HFF-Myc (cell line): ENCODE measurements around the gene MAPKAPK2.

Source experiments
- DNase-seq: peaks from one replicate; pipeline ENCODE4 v3.0.0-alpha.2; 2011; ENCODE audit warnings: low read depth; ENCODE audit errors: extremely low read depth
- H3K4me3 ChIP-seq: replicated peaks from 2 replicates; pipeline ENCODE4 v1.5.1; 2011; ENCODE audit warnings: low read depth, mild to moderate bottlenecking, control low read depth, low read length
- TF ChIP-seq, protein P1 (sequence below): IDR thresholded peaks from 2 replicates; pipeline ENCODE4 v1.5.1; 2012; ENCODE audit warnings: mild to moderate bottlenecking, low read depth, low read length, control low read depth; ENCODE audit errors: missing control alignments

The MAPKAPK2 gene

GRCh38 chr1:206693592-206693991, 8.9 kb downstream of the MAPKAPK2 start:
- DNase-seq: no peak
- H3K4me3 ChIP-seq: no peak overlapping the region
- TF ChIP-seq, protein P1, sequence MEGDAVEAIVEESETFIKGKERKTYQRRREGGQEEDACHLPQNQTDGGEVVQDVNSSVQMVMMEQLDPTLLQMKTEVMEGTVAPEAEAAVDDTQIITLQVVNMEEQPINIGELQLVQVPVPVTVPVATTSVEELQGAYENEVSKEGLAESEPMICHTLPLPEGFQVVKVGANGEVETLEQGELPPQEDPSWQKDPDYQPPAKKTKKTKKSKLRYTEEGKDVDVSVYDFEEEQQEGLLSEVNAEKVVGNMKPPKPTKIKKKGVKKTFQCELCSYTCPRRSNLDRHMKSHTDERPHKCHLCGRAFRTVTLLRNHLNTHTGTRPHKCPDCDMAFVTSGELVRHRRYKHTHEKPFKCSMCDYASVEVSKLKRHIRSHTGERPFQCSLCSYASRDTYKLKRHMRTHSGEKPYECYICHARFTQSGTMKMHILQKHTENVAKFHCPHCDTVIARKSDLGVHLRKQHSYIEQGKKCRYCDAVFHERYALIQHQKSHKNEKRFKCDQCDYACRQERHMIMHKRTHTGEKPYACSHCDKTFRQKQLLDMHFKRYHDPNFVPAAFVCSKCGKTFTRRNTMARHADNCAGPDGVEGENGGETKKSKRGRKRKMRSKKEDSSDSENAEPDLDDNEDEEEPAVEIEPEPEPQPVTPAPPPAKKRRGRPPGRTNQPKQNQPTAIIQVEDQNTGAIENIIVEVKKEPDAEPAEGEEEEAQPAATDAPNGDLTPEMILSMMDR: no peak

DNA sequence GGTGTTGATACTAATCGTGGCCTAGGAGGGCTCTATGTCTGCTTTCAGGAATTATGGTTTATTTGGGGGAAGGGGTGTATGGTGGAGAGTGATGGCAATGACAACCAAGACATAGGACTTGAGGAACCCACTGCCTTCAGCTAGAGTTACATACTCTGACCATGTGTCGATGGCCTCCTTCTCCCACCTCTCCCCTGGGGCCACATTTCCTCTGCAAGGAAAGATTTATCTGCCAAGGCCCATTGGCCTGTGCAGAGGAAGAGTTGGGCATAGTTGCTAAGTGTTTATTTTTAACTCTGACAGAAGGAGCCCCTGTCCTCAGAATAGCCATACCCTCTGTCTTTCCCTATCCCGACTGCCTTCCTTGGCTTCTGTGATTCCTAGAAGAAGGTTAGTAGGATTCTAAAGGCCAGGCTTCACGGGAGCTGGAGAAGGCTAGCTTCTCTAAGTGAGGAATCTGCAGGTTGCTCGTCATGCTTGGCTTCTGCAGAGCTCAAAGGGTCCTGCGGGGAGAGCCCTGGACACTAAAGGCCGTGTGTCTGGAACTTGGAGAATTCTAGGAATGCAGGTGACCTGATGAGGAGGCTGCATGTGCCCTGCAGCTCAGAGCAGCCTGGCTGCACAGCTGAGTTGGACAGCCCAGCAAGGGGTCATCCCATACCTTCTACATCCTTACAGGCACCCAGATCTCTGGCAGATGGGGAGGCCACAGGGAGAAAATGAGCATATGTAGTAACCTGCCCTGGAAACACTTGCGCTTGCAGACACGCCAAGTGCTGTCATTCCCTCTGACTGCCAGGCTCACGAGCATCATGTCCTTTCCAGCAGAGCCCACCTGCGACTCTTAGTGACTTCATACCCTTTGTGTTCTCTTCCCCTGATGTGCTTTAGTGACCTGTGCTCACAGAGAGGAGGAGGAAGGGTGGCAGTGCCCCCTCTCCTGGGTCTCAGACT, 9.7 kb downstream of the MAPKAPK2 start:
- DNase-seq: no peak
- TF ChIP-seq, protein P1: no peak
- no peak overlapping the region for H3K4me3 ChIP-seq

DNA sequence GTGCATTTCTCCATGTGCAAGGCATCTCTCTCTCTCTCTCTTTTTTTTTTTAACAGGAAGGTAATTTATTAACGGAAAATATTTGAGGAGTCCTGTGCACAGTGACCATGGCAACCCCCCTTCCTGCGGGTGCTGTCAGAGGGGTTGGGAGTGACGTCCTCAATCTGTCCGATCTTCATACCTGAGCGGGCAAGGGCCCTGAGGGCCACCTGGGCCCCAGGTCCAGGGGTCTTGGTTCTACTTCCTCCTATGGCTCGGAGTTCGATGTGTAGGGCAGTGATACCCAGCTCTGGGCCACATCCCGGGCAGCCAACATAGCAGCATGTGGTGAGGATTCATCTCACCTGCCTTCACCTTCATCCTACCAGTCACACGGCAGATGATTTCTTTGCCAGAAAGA, 11.0 kb downstream of the MAPKAPK2 start:
- DNase-seq: no peak
- TF ChIP-seq, protein P1: no peak
- H3K4me3 ChIP-seq: no peak overlapping the region

DNA sequence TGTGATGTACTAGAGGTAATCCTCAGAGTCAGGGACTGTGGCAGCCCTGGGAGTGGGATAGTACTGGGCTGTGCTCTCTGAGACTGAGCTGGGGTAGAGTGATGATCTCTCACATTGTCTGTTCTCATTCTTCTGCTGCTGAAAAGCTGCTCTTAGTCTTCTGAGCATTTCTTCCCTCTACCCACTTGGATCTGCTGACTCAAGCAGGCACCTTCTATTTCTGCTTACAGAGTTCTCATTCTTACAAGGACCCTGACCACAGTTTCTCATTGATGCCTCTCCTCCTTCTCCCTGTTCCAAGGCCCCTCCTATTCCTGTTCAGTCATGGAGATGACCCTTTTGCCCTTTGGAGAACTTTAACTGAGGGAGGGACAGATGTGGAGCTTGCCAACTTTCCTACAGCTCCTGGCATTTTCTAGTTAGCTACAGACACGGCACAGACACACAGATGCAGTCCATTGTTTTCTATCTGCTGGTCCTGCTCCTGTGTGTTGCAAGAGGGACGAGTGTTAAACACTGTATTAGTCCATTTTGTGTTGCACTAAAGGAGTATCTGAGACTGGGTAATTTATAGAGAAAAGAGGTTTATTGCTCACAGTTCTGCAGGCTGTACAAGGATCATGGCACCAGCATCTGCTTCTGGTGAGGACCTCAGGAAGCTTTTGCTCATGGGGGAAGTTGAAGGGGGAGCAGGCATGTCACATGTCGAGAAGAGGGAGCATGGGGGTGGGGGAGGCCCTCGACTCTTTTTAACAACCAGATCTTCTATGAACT, 12.3 kb downstream of the MAPKAPK2 start:
- TF ChIP-seq, protein P1: no peak

DNA sequence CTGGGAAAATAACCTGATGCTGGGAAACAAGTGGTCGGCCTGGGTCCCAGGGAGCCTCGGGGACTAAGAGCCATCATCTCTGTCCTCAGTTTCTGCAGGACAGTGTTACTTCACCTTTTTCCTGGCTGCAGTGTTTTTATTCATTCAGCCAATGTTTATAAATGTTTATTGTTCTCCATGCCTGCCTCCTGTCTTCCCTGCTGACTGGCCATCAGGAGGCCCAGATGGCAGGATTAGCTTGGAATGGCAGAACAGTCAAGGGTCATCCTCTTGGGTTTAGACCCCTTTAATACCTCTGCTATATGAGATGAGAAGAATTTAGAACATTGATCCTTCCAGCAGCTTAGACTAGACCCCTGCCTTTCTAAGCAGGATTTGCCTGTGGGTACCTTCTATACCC, 13.3 kb downstream of the MAPKAPK2 start:
- no peak for DNase-seq
- TF ChIP-seq, protein P1: no peak
- H3K4me3 ChIP-seq: no peak overlapping the region

More for the DNA sequence above, 12.3 kb downstream of the MAPKAPK2 start:
- H3K4me3 ChIP-seq: no peak overlapping the region
- no peak for DNase-seq

GRCh38 chr1:206699000-206699586, 14.4 kb downstream of the MAPKAPK2 start:
- no peak for DNase-seq
- H3K4me3 ChIP-seq: no peak overlapping the region
- TF ChIP-seq, protein P1: no peak
